Astrocyte (in vitro differentiated cells and primary cell): Measurements from ENCODE around the gene C2orf92. TPM values are rescaled to one million over a fixed set of nuclear protein-coding genes. Genes with fewer than 3 reads are reported as not detected.

ENCODE experiments used
- DNase-seq: peaks from one replicate; pipeline ENCODE4 v3.0.0-alpha.2; 2010; ENCODE audit warnings: low read depth
- FAIRE-seq: peaks from 2 replicates; lab custom pipeline; 2011; peaks lifted over from hg19 to GRCh38; lab: Jason Lieb, UNC
- H2AFZ ChIP-seq: 2 replicates; pipeline ENCODE4 v1.6.0; 2012; ENCODE audit warnings: low read depth, low read length, inconsistent platforms
- H3K27ac ChIP-seq: 2 replicates; pipeline ENCODE4 v1.5.1; 2011; ENCODE audit warnings: low read depth, low read length, inconsistent platforms
- H3K27me3 ChIP-seq: 2 replicates; pipeline ENCODE4 v1.6.0; 2011; ENCODE audit warnings: low read length, inconsistent platforms; ENCODE audit not compliant: insufficient read depth
- H3K36me3 ChIP-seq: 2 replicates; pipeline ENCODE4 v1.5.1; 2011; ENCODE audit warnings: low read length, inconsistent platforms; ENCODE audit not compliant: insufficient read depth
- H3K4me1 ChIP-seq: 2 replicates; pipeline ENCODE4 v1.5.1; 2011; ENCODE audit warnings: low read length, inconsistent platforms; ENCODE audit not compliant: insufficient read depth
- H3K4me2 ChIP-seq: 2 replicates; pipeline ENCODE4 v1.6.0; 2012; ENCODE audit warnings: low read length, inconsistent platforms
- H3K4me3 ChIP-seq: 2 replicates; pipeline ENCODE4 v1.5.1; 2011; ENCODE audit warnings: low read depth, mild to moderate bottlenecking, low read length, inconsistent platforms; ENCODE audit not compliant: insufficient read depth
- H3K79me2 ChIP-seq: 2 replicates; pipeline ENCODE4 v1.6.0; 2012; ENCODE audit warnings: mild to moderate bottlenecking, low read length, inconsistent platforms; ENCODE audit not compliant: insufficient read depth
- H3K9ac ChIP-seq: 2 replicates; pipeline ENCODE4 v1.6.0; 2012; ENCODE audit warnings: mild to moderate bottlenecking, low read length, inconsistent platforms
- H3K9me3 ChIP-seq: 2 replicates; pipeline ENCODE4 v1.5.1; 2012; ENCODE audit warnings: low read depth, mild to moderate bottlenecking, low read length, inconsistent platforms; ENCODE audit not compliant: insufficient read depth
- H4K20me1 ChIP-seq: 2 replicates; pipeline ENCODE4 v1.6.0; 2012; ENCODE audit warnings: low read length, inconsistent platforms; ENCODE audit not compliant: insufficient read depth
- H3K27ac Mint-ChIP-seq: one replicate; pipeline ENCODE4 v1.8.0; 2021; ENCODE audit warnings: mild to moderate bottlenecking, mixed read lengths; ENCODE audit not compliant: unreplicated experiment
- H3K27me3 Mint-ChIP-seq: one replicate; pipeline ENCODE4 v1.8.0; 2021; ENCODE audit warnings: low read depth, mixed read lengths; ENCODE audit not compliant: unreplicated experiment
- H3K36me3 Mint-ChIP-seq: one replicate; pipeline ENCODE4 v1.8.0; 2021; ENCODE audit warnings: low read depth, mixed read lengths; ENCODE audit not compliant: unreplicated experiment
- H3K4me1 Mint-ChIP-seq: one replicate; pipeline ENCODE4 v1.8.0; 2021; ENCODE audit warnings: low read depth, mixed read lengths; ENCODE audit not compliant: unreplicated experiment
- H3K4me3 Mint-ChIP-seq: one replicate; pipeline ENCODE4 v1.8.0; 2021; ENCODE audit warnings: mild to moderate bottlenecking, moderate library complexity, mixed read lengths; ENCODE audit not compliant: unreplicated experiment
- H3K9me3 Mint-ChIP-seq: one replicate; pipeline ENCODE4 v1.8.0; 2021; ENCODE audit warnings: mild to moderate bottlenecking, mixed read lengths; ENCODE audit not compliant: unreplicated experiment
- CTCF ChIP-seq: IDR thresholded peaks from 2 replicates; pipeline ENCODE4 v1.5.1; 2011; ENCODE audit warnings: low read depth, mild to moderate bottlenecking, inconsistent platforms, low read length, moderate library complexity; ENCODE audit not compliant: insufficient read depth
- EZH2 ChIP-seq: IDR thresholded peaks from 2 replicates; pipeline ENCODE4 v1.6.1; 2012; ENCODE audit warnings: mild to moderate bottlenecking, low read length, inconsistent platforms; ENCODE audit not compliant: insufficient read depth
- total RNA-seq: library from RNA; stranded (reverse); gene quantifications from 2 replicates; pipeline ENCODE4 v1.2.1, GENCODE V29; 2021

Gene C2orf92
- total RNA-seq, 1 donor from 2014 or later, result 15.3 TPM

GRCh38 chr2:97712693-97713295 is 43.3 kb downstream of the C2orf92 start:
- Histone ChIP-seq H2AFZ (no peak overlapping the region), H3K79me2 (no peaks in the 10 kb centered on the region), H3K9ac (no peak overlapping the region), H3K27ac (no peak overlapping the region), H3K9me3 (no peaks in the 10 kb centered on the region), H3K4me1 (no peaks in the 10 kb centered on the region), H3K36me3 (no peaks in the 10 kb centered on the region), H3K27me3 (no peaks in the 10 kb centered on the region), H3K4me3 (no peak overlapping the region), H4K20me1 (no peaks in the 10 kb centered on the region), H3K4me2 (no peak overlapping the region)
- FAIRE-seq (no peak), DNase-seq (no peak)
- Mint-ChIP-seq H3K27me3 (peaks cover 29% of the 10 kb centered on the region), H3K4me3 (no peak overlapping the region), H3K9me3 (no peaks in the 10 kb centered on the region), H3K27ac (no peak overlapping the region), H3K36me3 (no peaks in the 10 kb centered on the region), H3K4me1 (peaks cover 5% of the 10 kb centered on the region)
- TF ChIP-seq CTCF (no peak), EZH2 (no peak)

DNA sequence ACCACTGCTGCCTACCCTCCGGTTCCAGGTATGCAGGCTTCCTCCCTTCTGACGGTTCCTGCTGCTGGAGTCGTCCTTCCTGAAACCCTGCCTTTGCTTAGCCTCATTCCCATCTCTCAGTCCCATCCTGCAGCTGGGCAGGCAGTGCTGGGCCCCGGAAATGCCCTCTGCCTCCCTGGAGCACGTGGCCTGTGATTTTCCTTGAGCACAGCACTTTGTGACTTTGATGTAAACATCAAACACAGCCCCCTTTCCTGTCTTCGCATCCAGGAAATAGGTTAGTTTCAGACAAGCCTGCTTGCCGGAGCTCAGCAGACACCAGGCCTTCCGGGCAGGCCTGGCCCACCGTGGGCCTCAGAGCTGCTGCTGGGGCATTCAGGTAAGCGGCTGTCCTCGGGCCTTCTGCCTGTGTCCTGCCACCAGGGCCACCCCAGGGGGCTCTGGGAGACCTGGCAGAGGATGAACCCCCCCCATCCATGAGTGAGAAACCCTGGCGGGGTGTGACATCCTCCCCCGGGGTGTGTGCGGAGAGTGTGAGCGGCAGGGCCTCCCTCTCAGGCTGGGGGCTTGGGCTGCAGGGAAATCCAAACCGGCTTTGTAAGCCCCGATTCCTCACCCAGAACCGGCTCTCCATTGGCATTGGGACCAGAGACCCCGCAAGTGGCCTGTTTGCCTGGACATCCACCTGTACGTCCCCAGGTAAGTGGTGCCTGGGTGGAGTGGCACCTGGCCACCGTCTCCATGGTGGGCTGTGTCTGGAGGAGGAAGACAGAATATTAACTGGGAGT is 44.0 kb downstream of the C2orf92 start, which contains the start of gene ZAP70:
ZAP70 (plus strand) TSS at position 281 of the 788 bp plus-strand sequence. CDS start 10,461 bp downstream, outside the sequence.
- no peaks in the 10 kb centered on the region for H3K27me3 ChIP-seq
- Mint-ChIP-seq H3K27ac (no peak within 1 kb of the TSS), H3K27me3 (peaks cover 27% of the 10 kb centered on the region), H3K4me1 (peaks cover 5% of the 10 kb centered on the region), H3K4me3 (no peak within 1 kb of the TSS), H3K9me3 (no peaks in the 10 kb centered on the region), H3K36me3 (no peaks in the 10 kb centered on the region)
- DNase-seq (no peak), FAIRE-seq (no peak)
- no peaks in the 10 kb centered on the region for H3K4me1 ChIP-seq
- H3K4me2 ChIP-seq, result no peak within 1 kb of the TSS
- no peak within 1 kb of the TSS for H3K9ac ChIP-seq
- TF ChIP-seq EZH2, result no peak
- TF ChIP-seq CTCF, result no peak
- no peaks in the 10 kb centered on the region for H3K79me2 ChIP-seq
- no peaks in the 10 kb centered on the region for H3K9me3 ChIP-seq
- H2AFZ ChIP-seq, result peak within 1 kb of the TSS; percentile 4
- H3K27ac ChIP-seq, result no peak within 1 kb of the TSS
- H3K4me3 ChIP-seq, result no peak within 1 kb of the TSS
- H4K20me1 ChIP-seq, result no peaks in the 10 kb centered on the region
- no peaks in the 10 kb centered on the region for H3K36me3 ChIP-seq
